Keratinocyte (primary cell): Measurements from ENCODE around the gene ZBTB7A. TPM values are rescaled to one million over a fixed set of nuclear protein-coding genes. Genes with fewer than 3 reads are reported as not detected.

Experiments used
- DNase-seq: peaks from one replicate; pipeline ENCODE4 v3.0.0-alpha.2; 2011; ENCODE audit warnings: low read depth, missing footprints, low spot score
- FAIRE-seq: peaks from 2 replicates; lab custom pipeline; 2011; peaks lifted over from hg19 to GRCh38; lab: Jason Lieb, UNC
- H2AFZ ChIP-seq: 2 replicates; pipeline ENCODE4 v1.6.0; 2012; ENCODE audit warnings: low read length, control low read depth, inconsistent platforms; ENCODE audit not compliant: control insufficient read depth
- H3K27ac ChIP-seq: 2 replicates; pipeline ENCODE4 v1.5.1; 2011; ENCODE audit warnings: low read length; ENCODE audit not compliant: control insufficient read depth, insufficient read depth
- H3K27me3 ChIP-seq: 3 replicates; pipeline ENCODE4 v1.6.0; 2011; ENCODE audit warnings: low read length; ENCODE audit not compliant: control insufficient read depth, insufficient read depth; ENCODE audit errors: extremely low read depth
- H3K36me3 ChIP-seq, 2 experiments: 2 replicates in 1 of 2; 3 replicates in 1 of 2; pipeline ENCODE4 v1.5.1; 2011; ENCODE audit warnings: low read length in 2 of 2, mild to moderate bottlenecking in 1 of 2; ENCODE audit not compliant: control insufficient read depth in 2 of 2, insufficient read depth in 2 of 2; ENCODE audit errors: extremely low read depth in 1 of 2
- H3K4me1 ChIP-seq: 3 replicates; pipeline ENCODE4 v1.5.1; 2011; ENCODE audit warnings: low read length; ENCODE audit not compliant: control insufficient read depth, insufficient read depth; ENCODE audit errors: extremely low read depth
- H3K4me2 ChIP-seq: 3 replicates; pipeline ENCODE4 v1.6.0; 2011; ENCODE audit warnings: low read depth, low read length; ENCODE audit not compliant: control insufficient read depth, insufficient read depth; ENCODE audit errors: extremely low read depth
- H3K4me3 ChIP-seq, 3 experiments: fragments of 200-600 bp in 1 of 3; sonication (generic) in 1 of 3; 2 replicates in 2 of 3; 3 replicates in 1 of 3; pipeline ENCODE4 v1.5.1; 2011 to 2016; ENCODE audit warnings: low read length in 3 of 3, mild to moderate bottlenecking in 3 of 3, control low read depth in 2 of 3, inconsistent platforms in 1 of 3, low read depth in 1 of 3, mixed read lengths in 1 of 3, mixed run types in 1 of 3, moderate library complexity in 1 of 3; ENCODE audit not compliant: control insufficient read depth in 2 of 3, insufficient read depth in 2 of 3; ENCODE audit errors: extremely low read depth in 1 of 3
- H3K79me2 ChIP-seq: 2 replicates; pipeline ENCODE4 v1.6.0; 2012; ENCODE audit warnings: low read length; ENCODE audit not compliant: control insufficient read depth, insufficient read depth
- H3K9ac ChIP-seq: 3 replicates; pipeline ENCODE4 v1.6.0; 2011; ENCODE audit warnings: low read length; ENCODE audit not compliant: control insufficient read depth, insufficient read depth; ENCODE audit errors: extremely low read depth
- H3K9me1 ChIP-seq: 3 replicates; pipeline ENCODE4 v1.6.0; 2011; ENCODE audit warnings: low read length; ENCODE audit not compliant: control insufficient read depth, insufficient read depth; ENCODE audit errors: extremely low read depth
- H3K9me3 ChIP-seq: 2 replicates; pipeline ENCODE4 v1.5.1; 2012; ENCODE audit warnings: low read depth, low read length; ENCODE audit not compliant: control insufficient read depth
- H4K20me1 ChIP-seq: 3 replicates; pipeline ENCODE4 v1.6.0; 2011; ENCODE audit warnings: low read length; ENCODE audit not compliant: control insufficient read depth, insufficient read depth; ENCODE audit errors: extremely low read depth
- EZH2 ChIP-seq: IDR thresholded peaks from one replicate; pipeline ENCODE4 v1.6.1; 2012; ENCODE audit warnings: inconsistent platforms, mild to moderate bottlenecking, low read length, moderate library complexity
- dilution Hi-C: fragments of 300-500 bp; cut with MboI; formaldehyde crosslinking; loops from one replicate; pipeline ENCODE4 v1.7.0; 2020; ENCODE audit warnings: low sequenced_read_pairs; ENCODE audit not compliant: extremely low pct_ligation_motif_present
- polyA plus RNA-seq, 5 experiments: library from polyadenylated mRNA; depleted of rRNA in 3 of 5; stranded (reverse) in 3 of 5; stranded (forward) in 1 of 5; unstranded in 1 of 5; fragments of >200 nt; gene quantifications; 1 replicate in 1 of 5; 2 replicates in 3 of 5; 3 replicates in 1 of 5; pipeline versions ENCODE4 v1.2.1 to v1.2.3, GENCODE V29; 2011 to 2012; ENCODE audit warnings: missing spikeins in 2 of 5, low read depth in 1 of 5, low replicate concordance in 1 of 5
- TF ChIP-seq, protein P1 (sequence below), 3 experiments: IDR thresholded peaks in 1 of 3; conservative IDR thresholded peaks in 1 of 3; optimal IDR thresholded peaks in 1 of 3; 2 replicates in 2 of 3; 3 replicates in 1 of 3; pipeline versions ENCODE3 to v1.5.1; 2011; ENCODE audit warnings: low read length in 3 of 3, mild to moderate bottlenecking in 3 of 3, moderate library complexity in 2 of 3, control low read depth in 1 of 3, inconsistent platforms in 1 of 3; ENCODE audit not compliant: insufficient read depth in 2 of 3; ENCODE audit errors: extremely low read depth in 1 of 3

ZBTB7A gene
- polyA plus RNA-seq, 1 donor (not counting 4 experiments of a cell fraction or from before 2014, with no cell fraction given) = 3.7 TPM

DNA sequence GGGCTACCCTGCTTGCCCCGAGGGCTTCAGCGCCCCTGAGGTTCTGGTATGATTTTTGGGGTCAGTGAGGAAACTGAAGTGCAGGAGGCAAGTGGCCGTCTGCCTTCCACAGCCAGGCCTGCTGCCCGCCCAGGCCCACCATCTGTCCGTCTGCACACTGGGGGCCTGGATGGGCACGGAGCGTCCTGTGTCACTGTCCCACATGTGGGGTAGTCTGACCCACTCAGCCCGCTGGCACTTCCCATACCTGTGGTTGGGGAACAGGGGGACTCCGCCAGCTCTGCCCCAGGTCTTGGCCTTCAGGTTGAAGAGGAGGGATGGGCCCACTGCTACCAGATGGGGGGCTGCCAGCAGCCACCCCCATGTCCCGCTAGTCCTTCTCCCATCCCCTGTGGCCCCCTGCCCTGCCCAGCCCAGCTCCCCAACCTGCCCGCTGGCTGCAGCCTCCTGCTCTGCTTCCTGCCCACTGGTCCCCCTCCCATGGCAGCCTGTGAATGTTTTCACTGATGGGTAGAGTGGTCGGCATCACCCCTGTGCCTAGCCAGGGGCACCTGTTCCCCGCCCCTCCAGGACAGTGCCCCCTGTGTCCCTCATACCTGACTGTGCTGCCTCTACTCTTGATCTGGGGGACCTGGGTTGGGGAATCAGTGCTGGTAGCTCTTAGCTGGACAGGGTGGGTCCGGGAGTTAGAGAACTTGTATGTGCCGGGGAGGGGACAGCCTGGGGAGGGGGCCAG lies 49.6 kb downstream of the ZBTB7A start:
- Histone ChIP-seq H3K27me3 (no peaks in the 10 kb centered on the region), H3K79me2 (peaks cover 28% of the 10 kb centered on the region), H3K9ac (no peak overlapping the region), H3K4me2 (no peak overlapping the region), H3K4me1 (no peaks in the 10 kb centered on the region), H3K9me3 (no peaks in the 10 kb centered on the region), H3K9me1 (no peaks in the 10 kb centered on the region), H4K20me1 (peaks cover 3% of the 10 kb centered on the region), H3K36me3 (peaks cover 21 to 33% of the 10 kb centered on the region in 2 experiments), H2AFZ (no peak overlapping the region), H3K27ac (no peak overlapping the region), H3K4me3 (no peak overlapping the region)
- dilution Hi-C loops = no loop called here
- no peak for DNase-seq
- FAIRE-seq = no peak
- TF ChIP-seq, protein P1, sequence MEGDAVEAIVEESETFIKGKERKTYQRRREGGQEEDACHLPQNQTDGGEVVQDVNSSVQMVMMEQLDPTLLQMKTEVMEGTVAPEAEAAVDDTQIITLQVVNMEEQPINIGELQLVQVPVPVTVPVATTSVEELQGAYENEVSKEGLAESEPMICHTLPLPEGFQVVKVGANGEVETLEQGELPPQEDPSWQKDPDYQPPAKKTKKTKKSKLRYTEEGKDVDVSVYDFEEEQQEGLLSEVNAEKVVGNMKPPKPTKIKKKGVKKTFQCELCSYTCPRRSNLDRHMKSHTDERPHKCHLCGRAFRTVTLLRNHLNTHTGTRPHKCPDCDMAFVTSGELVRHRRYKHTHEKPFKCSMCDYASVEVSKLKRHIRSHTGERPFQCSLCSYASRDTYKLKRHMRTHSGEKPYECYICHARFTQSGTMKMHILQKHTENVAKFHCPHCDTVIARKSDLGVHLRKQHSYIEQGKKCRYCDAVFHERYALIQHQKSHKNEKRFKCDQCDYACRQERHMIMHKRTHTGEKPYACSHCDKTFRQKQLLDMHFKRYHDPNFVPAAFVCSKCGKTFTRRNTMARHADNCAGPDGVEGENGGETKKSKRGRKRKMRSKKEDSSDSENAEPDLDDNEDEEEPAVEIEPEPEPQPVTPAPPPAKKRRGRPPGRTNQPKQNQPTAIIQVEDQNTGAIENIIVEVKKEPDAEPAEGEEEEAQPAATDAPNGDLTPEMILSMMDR (optimal IDR thresholded peaks at IDR 0.05 in 1 of 3, IDR thresholded peaks at IDR 0.05 in 1 of 3, conservative IDR thresholded peaks at IDR 0.05 in 1 of 3; ENCODE audit: extremely low read depth in 1 of 3, insufficient read depth in 2 of 3, low read length in 3 of 3) = no peak
- no peak for TF ChIP-seq EZH2

DNA sequence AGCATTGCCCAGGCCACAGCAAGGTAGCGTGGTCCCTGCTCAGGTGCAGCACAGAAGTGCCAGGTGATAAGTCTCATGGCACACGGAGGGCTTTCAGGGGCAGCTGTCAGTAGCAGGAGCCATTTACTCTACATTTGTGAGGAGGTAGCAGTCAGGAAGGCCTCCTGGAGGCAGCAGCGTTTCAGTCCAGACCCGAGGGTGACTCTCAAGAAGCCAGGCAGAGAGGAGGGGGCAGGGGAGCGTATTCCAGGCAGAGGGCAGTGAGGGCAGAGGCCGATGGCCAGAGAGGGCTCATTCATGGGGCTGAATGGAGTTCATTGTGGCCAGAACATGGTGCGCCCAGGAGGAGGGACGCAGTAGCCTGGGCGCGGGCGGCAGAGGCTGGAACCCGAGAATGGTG lies 50.2 kb downstream of the ZBTB7A start:
- Histone ChIP-seq H3K4me2 (no peak overlapping the region), H4K20me1 (peaks cover 3% of the 10 kb centered on the region), H3K9me3 (no peaks in the 10 kb centered on the region), H3K9me1 (no peaks in the 10 kb centered on the region), H3K9ac (no peak overlapping the region), H3K79me2 (peaks cover 30% of the 10 kb centered on the region), H3K4me1 (no peaks in the 10 kb centered on the region), H3K4me3 (no peak overlapping the region), H2AFZ (no peak overlapping the region), H3K36me3 (peaks cover 21 to 33% of the 10 kb centered on the region in 2 experiments), H3K27ac (no peak overlapping the region), H3K27me3 (no peaks in the 10 kb centered on the region)
- DNase-seq (no peak), FAIRE-seq (no peak)
- TF ChIP-seq EZH2 = no peak
- TF ChIP-seq, protein P1 (optimal IDR thresholded peaks at IDR 0.05 in 1 of 3, IDR thresholded peaks at IDR 0.05 in 1 of 3, conservative IDR thresholded peaks at IDR 0.05 in 1 of 3; ENCODE audit: extremely low read depth in 1 of 3, insufficient read depth in 2 of 3, low read length in 3 of 3) = no peak
- dilution Hi-C loops = no loop called here
